SK-N-DZ (cell line): Measurements from ENCODE around the gene CFAP20.
"Not testable (repeated sequence)": the region's sequence is repeated elsewhere in the genome, so short reads cannot be mapped to it uniquely, and the experiment has no call there.

Experiments
- DNase-seq: peaks from one replicate; pipeline ENCODE4 v3.0.0-alpha.2; 2015; ENCODE audit warnings: low spot score

CFAP20 gene

DNA sequence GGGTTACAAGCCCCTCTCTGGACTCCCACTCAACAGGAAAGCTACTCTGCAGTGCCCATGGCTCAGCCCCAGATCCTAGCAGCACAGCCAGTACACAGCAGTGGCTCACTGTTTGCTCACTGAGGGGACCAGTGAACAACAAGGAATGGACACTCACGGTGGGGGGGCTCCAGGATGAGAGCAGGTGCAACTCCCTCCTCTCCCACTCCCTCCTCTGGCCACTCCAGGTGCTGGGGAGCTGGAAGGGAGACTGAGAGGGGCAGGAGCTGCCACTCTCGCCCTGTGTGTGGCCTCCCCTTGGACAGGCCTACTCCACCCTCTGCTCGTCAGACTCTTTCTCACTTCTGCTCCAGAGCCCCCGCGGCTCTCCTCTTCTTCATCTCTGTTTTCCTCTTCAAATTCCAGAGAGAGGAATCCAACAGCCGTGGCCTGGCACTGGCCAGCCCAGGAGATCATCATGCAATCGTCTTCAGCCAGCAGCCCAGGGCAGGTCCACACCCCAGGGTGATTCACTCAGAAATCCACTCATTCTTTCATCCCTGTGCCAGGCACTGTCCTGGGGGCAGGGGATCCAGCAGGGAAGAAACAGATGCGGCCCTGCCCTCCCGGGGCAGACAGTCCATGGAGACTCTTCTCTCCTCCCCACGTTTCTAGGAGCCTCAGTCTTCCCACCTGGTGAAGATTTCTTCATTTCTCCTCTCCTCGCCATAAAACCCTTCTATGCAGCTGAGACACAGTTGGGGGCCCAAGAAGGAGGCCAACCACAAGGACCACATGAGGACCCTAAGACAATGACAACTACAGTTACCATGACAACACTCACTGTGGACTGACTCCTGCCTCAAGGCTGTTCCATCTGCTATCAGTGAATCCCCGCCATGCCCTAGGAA lies 30.7 kb downstream of the CFAP20 start:
- no peak for DNase-seq

DNA sequence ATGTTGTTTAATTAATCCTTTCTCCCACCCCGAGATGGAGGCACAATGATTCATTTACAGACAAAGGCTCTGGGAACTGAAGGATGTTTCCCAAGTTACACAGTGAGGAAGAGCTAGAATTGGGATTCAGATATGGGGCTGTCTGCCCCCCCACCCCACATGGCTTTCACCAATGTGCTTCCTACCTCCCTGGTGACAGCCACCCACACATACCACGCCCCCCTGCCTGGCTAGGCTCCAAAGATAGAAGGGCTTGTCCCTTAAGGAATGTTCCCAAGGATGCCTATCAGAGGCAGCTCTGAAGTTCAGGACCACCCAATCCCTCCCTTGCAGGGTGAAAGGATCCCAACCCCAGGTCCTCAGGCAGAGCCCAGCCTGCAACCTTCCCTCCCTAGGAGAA lies 32.9 kb downstream of the CFAP20 start:
- DNase-seq = no peak

DNA sequence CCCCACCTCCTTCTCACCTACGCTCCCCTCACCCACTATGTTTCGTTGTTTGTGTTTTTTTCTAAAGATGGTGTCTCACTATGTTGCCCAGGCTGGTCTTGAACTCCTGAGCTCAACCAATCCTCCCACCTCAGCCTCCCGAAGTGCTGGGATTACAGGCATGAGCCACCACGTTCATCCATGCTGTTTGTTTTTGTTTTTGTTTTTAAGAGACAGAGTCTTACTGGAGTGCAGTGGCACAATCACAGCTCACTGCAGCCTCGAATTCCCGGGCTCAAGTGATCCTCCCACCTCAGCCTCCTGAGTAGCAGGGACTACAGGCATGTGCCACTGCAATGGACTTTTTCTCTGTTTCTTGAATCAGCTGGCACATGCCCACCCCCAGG lies 33.6 kb downstream of the CFAP20 start:
- not testable (repeated sequence) for DNase-seq

DNA sequence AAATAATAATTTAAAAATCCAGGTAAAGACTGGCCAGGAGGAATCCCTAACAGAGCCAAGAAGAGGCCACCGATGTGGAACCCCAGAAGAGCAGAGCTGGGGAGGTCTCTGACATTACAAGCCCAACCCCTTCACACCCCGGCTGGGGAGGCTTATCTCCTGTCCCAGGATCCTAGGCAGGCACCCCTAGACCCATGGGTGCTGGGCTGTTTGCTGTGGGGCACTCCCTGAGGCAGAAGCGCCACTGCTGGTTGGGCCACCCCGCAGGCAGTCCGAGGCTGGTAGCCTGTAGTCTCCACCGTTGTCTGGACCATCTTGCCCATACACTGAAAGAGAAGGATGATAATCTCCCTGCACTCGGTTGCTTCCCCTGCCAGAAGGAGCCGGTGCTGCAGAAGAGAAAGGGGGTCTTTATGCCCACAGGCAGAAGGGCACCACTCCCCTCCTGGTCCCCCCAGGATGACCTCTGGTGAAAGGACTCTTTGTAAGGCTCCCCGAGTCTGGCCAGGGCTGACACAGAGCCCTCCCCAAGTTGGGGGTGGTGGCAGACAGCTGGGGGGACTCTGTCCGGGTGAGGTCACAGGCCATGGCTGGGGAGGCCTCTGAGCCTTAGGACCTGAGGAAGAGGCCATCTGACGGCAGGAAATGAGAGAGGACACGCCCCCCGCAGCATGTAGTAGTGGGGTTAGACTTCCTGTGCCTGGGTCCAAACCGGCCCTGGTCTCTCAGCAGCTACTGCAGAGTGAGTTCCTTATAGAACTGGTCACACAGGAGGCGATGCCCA lies 34.2 kb downstream of the CFAP20 start:
- no peak for DNase-seq

DNA sequence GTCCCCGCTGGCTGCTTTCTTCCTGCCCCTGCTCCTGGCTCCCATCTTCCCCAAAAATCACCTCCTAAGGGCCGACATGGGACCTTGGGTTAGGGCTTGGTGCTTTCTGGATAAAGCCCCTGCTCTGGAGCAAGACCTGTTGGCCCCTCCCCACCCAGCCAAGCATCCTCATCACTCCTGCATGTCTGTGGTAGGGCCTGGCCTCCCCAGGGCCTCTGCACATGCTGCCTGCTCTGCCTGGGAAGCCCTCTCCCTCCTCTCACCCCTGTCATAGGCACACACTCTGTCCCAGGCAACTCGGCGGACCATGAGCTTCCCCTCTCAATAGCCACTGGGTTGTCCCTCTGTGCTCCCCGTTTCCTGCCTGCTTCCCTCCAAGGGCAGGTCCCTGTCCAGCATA lies 35.2 kb downstream of the CFAP20 start:
- DNase-seq = no peak

DNA sequence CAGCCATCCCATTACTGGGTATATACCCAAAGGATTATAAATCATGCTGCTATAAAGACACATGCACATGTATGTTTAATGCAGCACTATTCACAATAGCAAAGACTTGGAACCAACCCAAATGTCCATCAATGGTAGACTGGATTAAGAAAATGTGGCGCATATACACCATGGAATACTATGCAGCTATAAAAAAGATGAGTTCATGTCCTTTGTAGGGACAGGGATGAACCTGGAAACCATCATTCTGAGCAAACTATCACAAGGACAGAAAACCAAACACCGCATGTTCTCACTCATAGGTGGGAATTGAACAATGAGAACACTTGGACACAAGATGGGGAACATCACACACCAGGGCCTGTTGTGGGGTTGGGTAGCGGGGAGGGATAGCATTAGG lies 38.8 kb downstream of the CFAP20 start:
- not testable (repeated sequence) for DNase-seq

DNA sequence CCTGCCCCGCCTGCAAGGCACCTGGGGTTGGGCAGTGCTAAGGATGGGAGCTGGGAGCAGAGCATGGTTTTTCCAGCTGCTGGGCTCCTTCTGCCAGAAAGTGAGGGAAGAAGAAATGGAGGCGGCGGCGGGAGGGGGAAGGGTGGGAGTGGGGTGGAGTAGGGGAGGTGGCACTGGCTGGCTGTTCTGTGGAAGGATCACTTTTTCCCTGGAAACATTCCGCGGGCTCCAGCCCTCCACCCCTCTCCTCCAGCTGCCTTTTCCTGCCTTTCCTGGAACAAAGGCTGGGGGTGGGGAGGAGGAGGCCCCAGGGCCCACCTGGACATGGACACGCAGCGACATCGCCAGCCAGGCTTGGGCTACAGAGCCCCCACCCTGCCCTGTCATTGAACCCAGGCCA lies 41.1 kb downstream of the CFAP20 start:
- DNase-seq = no peak

DNA sequence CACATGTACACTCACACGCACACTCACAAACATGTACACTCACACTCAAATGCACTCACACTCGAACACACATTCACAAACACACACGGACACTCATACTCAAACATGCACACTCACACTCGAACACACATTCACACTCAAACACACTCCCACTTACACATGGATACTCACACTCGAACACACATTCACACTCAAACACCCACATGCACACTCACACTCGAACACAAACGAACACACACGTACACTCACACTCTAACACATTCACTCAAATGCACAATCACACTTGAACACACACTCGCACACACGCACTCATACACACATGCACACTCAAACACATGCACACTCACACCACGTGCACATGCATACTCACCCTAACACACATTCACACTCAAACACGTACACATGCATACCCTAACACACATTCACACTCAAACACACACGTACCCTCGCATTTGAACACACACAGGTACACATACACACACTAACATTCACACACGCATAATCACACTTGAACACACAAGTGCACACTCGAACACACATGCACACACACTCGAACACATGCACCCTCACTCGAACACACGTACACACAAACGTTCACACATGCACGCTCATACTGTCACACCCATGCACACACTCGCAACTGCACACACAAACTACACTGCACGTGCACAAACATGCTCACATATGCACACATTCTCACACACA lies 41.8 kb downstream of the CFAP20 start:
- no peak for DNase-seq

DNA sequence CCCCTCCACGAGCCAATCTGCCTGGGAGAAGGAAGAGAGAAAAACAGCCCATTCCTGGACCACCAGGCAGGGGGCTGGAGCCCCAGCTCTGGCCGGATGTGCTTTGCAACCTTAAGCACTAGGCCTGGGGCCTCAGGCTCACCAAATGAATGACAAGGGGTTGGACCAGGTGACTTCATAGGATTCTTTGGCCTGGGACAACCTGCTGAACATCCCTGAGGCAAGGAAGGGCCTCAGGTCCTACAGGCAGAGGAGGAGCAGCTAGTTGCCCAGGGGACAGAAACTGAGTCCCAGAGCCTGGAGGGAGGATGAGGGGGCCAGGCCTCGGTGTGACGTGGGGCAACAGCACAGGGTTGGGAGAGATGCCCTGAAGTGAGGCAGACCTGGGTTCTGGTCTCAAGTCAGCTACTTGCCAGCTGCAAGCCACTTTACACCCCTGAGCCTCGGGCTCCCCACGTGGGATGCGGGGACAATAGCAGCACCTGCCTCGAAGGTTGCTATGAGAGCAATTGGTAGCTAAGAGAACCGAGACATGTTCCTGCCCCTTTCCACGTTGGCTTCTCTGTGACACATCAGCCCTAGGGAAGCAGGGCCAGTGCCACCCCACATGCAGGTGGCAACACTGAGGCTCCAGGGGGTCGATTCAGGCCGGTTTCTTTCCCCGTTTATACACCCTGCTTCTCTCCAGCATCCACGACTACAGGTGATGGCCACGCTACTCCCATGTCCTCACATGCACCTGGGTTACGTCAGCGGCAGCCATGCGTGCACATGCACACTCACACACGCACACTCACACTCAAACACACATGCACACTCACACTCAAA lies 42.6 kb downstream of the CFAP20 start:
- no peak for DNase-seq

DNA sequence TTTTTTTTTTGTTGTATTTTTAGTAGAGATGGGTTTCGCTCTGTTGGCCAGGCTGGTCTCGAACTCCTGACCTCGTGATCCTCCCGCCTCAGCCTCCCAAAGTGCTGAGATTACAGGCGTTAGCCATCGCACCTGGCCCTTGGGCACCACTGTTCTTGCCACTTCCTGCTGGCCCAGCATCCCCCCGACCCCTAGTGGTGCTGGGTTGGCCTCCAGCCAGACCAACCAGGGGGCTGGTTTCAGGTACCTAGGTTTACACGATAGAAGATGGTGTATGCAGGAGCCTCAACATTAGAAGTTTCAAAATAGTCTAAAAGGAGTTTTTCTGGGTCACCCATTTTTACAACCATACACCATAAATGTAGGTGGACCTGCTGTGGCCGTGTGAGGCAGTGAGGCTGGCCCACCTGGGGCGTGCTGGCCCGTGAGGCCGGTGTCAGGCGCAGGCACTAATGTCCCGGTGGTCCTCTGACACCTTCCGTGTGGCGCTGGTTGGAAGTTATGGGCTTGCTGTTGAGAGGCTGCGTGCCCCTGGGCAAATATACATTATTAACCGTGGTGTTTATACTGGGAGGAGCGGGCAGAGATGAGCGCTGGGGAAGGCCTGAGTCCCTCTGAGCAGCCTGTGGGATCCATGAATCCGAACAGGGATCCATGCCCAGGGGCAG lies 43.5 kb downstream of the CFAP20 start:
- DNase-seq = no peak

DNA sequence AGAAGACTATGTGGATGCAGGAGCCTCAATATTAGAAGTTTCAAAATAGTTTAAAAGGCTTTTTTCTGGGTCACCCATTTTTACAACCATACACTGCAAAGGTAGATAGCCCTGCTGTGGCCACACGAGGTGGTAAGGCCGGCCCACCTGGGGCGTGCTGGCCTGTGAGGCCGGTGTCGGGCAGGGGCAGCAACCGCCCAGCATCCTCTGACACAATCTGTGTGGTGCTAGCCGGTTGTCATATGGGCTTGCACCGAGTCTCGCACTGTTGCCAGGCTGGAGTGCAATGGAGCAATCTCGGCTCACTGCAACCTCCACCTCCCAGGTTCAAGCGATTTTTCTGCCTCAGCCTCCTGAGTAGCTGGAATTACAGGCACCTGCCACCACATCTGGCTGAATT lies 44.0 kb downstream of the CFAP20 start:
- no peak for DNase-seq

DNA sequence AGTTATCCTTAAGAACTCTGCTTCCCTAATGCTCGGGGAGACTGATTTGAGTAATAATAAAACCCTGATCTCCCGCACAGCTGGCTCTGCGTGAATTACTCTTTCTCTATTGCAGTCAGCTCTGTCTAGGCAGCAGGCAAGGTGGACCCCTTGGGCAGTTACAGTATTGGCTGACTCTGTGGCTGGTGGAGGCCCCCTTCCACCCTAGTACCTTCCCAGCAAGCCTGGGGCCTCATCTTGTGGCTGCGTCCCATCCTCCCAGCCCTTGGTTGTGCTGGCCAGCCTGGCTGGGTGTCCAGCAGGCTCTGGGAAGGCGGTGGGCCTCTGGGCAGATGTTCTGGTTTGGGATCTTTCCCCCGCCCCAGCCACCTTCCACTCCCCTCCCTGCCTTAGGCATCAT lies 44.5 kb downstream of the CFAP20 start:
- DNase-seq = no peak

DNA sequence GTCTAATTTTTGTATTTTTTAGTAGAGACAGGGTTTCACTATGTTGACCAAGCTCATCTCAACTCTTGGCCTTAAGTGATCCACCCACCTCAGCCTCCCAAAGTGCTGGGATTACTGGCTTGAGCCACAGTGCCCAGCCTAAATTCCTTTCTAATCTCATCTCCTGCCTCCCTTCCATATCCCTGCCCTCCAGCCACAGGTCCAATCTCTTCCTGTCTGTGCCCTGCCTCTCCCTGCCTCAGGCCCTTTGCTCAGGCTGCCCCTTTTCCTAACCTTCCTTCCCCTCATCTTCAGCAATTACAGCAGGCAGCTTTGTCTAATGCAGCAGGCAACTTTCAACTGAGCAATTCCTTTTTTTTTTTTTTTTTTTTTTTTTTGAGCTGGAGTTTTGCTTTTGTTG lies 46.8 kb downstream of the CFAP20 start:
- DNase-seq = no peak

DNA sequence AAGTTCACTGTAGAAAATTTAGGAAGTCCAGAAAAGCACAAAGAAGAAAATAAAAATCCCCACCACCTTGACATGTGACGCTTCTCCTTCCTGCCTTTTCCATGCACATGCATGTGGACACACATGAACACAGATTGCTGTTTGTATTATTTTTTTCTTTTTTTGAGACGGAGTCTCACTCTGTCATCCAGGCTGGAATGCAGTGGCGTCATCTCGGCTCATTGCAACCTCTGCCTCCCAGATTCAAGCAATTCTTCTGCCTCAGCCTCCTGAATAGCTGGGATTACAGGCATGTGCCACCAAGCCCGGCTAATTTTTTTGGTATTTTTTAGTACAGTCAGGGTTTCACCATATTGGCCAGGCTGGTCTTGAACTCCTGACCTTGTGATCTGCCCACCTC lies 48.5 kb downstream of the CFAP20 start:
- DNase-seq = not testable (repeated sequence)

DNA sequence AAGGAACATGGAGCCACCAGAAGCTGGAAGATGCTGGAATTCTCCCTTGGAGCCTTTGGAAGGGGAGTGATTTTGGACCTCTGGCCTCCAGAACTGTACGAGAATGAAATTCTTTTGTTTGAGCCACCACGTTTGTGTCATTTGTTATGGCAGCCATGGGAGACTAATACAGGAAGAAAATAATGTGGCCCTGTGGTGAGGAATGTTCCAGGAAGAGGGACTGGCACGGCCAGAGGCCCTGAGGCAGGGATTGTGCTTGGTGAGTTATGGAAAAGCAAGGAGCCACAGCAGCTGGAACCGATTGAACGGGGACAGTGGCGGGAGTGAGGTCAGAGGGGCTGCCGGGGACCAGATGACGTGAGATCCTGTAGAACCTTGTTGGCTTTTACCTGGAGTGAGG lies 51.4 kb downstream of the CFAP20 start:
- DNase-seq = no peak

DNA sequence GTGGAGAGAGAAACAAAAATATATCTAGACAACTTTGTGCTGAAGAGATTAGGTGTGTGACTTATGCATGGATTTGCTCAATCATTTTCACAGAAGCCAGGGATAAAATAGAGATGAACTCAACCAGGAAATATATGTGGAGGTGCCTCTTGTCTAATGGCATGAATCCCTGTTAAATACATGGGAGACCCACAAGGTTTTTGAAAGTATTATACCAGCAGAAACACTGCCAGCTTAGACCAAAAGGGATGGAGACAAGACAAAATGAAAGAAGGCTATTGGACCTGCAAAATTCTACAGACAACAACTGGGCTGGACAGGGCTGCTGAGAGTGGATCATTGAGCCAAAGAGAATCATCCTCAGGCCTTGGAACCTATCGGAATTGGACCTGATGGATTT lies 52.7 kb downstream of the CFAP20 start:
- DNase-seq = no peak

DNA sequence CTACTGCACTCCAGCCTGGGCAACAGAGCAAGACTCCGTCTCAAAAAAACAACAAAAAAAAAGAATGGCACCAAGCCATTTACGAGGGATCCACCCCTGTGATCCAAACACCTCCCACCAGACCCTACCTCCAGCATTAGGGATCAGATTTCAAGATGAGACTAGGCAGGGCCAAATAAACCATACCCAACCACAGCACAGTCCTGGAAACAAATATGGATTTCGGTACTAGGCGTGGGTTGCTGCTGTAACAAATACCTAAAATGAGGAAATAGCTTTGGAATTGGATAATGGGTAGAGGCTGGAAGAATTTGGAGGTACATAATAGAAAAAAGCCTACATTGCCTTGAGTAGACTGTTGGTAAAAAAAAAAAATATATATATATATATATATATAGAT lies 54.5 kb downstream of the CFAP20 start:
- no peak for DNase-seq

DNA sequence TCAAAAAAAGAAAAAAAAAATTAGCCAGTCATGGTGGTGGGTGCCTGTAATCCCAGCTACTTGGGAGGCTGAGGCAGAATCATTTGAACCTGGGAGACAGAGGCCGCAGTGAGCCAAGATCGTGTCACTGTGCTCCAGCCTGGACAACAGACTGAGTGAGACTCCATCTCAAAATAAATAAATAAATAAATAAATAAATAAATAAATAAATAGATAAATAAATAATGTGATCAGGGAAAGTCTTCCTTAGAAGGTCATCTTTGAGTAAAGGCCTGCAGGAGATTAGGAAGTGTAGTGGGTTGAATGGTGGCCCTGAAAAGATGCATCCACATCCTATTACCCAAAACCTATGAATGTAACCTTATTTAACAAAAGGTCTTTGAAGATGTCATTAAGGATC lies 56.1 kb downstream of the CFAP20 start:
- DNase-seq = not testable (repeated sequence)

DNA sequence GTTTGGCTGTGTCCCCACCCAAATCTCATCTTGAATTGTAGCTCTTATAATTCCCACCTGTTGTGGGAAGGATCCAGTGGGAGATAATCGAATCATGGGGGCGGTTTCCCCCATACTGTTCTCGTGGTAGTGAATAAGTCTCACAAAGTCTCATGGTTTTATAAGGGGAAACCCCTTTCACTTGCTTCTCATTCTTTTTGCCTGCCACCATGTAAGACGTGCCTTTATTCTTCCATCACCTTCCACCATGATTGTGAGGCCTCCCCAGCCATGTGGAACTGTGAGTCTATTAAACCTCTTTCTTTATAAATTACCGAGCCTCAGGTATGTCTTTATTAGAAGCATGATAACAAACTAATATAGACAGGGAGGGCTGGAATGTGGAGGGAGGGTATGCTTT lies 57.0 kb downstream of the CFAP20 start:
- DNase-seq = not testable (repeated sequence)

DNA sequence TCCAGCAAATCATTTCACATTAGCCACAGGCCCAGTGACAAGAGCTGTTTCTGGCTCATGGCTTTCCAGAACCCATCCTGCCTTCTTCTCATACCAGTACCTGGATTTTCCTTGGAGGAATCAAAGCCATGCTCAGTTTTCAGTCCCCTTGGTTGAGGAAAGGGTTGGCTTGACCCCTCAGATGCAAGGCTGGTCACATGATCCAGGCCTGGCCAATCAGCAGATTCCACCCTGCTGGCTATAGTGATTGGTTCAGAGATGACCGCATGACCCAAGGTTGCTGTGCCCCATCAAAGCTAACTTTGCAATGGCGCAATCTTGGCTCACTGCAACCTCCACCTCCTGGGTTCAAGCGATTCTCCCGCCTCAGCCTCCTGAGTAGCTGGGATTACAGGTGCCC lies 58.6 kb downstream of the CFAP20 start:
- no peak for DNase-seq
